NCI-H82 (cell line): ENCODE data around the gene DACT2.
"Not testable (repeated sequence)": the region's sequence is repeated elsewhere in the genome, so short reads cannot be mapped to it uniquely, and the experiment has no call there.

Experiments
- DNase-seq: peaks from one replicate; lab custom pipeline; 2025; lab: John Stamatoyannopoulos, UW

The DACT2 gene

GRCh38 chr6:168282985-168283685 is 36.4 kb downstream of the DACT2 start:
- DNase-seq, result no peak

GRCh38 chr6:168281826-168282225 is 37.8 kb downstream of the DACT2 start:
- DNase-seq, result no peak

- not testable (repeated sequence) for DNase-seq
Measured at GRCh38 chr6:168281314-168281713, 38.3 kb downstream of the DACT2 start.

- DNase-seq, result no peak
Measured at GRCh38 chr6:168280899-168281245, 38.7 kb downstream of the DACT2 start.

- DNase-seq, result no peak
Measured at GRCh38 chr6:168280020-168280898, 39.3 kb downstream of the DACT2 start.

GRCh38 chr6:168279403-168279935 is 40.1 kb downstream of the DACT2 start:
- DNase-seq, result no peak

GRCh38 chr6:168278904-168279303 is 40.7 kb downstream of the DACT2 start:
- DNase-seq, result no peak

GRCh38 chr6:168277274-168277669 is 42.3 kb downstream of the DACT2 start:
- no peak for DNase-seq

GRCh38 chr6:168276576-168277273 is 42.9 kb downstream of the DACT2 start:
- no peak for DNase-seq

- DNase-seq, result no peak
Measured at GRCh38 chr6:168275168-168275567, 44.4 kb downstream of the DACT2 start.

GRCh38 chr6:168274037-168274952 is 45.3 kb downstream of the DACT2 start:
- no peak for DNase-seq

GRCh38 chr6:168273441-168274036 is 46.0 kb downstream of the DACT2 start:
- DNase-seq, result no peak

- DNase-seq, result no peak
Measured at GRCh38 chr6:168272415-168273325, 46.9 kb downstream of the DACT2 start.

- no peak for DNase-seq
Measured at GRCh38 chr6:168270274-168271172, 49.1 kb downstream of the DACT2 start.

GRCh38 chr6:168269455-168270243 is 49.9 kb downstream of the DACT2 start:
- no peak for DNase-seq

GRCh38 chr6:168268755-168269154 is 50.8 kb downstream of the DACT2 start:
- DNase-seq, result no peak

- not testable (repeated sequence) for DNase-seq
Measured at GRCh38 chr6:168267779-168268178, 51.8 kb downstream of the DACT2 start.
